HUES6 (cell line): ENCODE results near the gene USP28.
"Not testable (repeated sequence)": the region's sequence is repeated elsewhere in the genome, so short reads cannot be mapped to it uniquely, and the experiment has no call there.

Experiments used
- H3K27ac ChIP-seq: 2 replicates; pipeline ENCODE4 v1.7.0; 2013; ENCODE audit warnings: low read depth, mild to moderate bottlenecking, low read length, inconsistent platforms
- H3K27me3 ChIP-seq: 2 replicates; pipeline ENCODE4 v1.6.1; 2013; ENCODE audit warnings: low read length; ENCODE audit not compliant: control insufficient read depth, insufficient read depth
- H3K36me3 ChIP-seq: 2 replicates; pipeline ENCODE4 v1.6.1; 2013; ENCODE audit warnings: low read length; ENCODE audit not compliant: control insufficient read depth, insufficient read depth
- H3K4me1 ChIP-seq: 2 replicates; pipeline ENCODE4 v1.6.1; 2013; ENCODE audit warnings: low read length; ENCODE audit not compliant: control insufficient read depth, insufficient read depth
- H3K4me3 ChIP-seq: 2 replicates; pipeline ENCODE4 v1.5.1; 2013; ENCODE audit warnings: low read depth, low read length
- H3K9ac ChIP-seq: one replicate; pipeline ENCODE4 v1.6.1; 2013; ENCODE audit warnings: mild to moderate bottlenecking, low read length
- H3K9me3 ChIP-seq: 2 replicates; pipeline ENCODE4 v1.6.1; 2013; ENCODE audit warnings: low read depth, low read length; ENCODE audit not compliant: control insufficient read depth, insufficient read depth

Gene USP28, protein sequence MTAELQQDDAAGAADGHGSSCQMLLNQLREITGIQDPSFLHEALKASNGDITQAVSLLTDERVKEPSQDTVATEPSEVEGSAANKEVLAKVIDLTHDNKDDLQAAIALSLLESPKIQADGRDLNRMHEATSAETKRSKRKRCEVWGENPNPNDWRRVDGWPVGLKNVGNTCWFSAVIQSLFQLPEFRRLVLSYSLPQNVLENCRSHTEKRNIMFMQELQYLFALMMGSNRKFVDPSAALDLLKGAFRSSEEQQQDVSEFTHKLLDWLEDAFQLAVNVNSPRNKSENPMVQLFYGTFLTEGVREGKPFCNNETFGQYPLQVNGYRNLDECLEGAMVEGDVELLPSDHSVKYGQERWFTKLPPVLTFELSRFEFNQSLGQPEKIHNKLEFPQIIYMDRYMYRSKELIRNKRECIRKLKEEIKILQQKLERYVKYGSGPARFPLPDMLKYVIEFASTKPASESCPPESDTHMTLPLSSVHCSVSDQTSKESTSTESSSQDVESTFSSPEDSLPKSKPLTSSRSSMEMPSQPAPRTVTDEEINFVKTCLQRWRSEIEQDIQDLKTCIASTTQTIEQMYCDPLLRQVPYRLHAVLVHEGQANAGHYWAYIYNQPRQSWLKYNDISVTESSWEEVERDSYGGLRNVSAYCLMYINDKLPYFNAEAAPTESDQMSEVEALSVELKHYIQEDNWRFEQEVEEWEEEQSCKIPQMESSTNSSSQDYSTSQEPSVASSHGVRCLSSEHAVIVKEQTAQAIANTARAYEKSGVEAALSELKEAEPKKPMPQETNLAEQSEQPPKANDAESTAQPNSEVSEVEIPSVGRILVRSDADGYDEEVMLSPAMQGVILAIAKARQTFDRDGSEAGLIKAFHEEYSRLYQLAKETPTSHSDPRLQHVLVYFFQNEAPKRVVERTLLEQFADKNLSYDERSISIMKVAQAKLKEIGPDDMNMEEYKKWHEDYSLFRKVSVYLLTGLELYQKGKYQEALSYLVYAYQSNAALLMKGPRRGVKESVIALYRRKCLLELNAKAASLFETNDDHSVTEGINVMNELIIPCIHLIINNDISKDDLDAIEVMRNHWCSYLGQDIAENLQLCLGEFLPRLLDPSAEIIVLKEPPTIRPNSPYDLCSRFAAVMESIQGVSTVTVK

DNA sequence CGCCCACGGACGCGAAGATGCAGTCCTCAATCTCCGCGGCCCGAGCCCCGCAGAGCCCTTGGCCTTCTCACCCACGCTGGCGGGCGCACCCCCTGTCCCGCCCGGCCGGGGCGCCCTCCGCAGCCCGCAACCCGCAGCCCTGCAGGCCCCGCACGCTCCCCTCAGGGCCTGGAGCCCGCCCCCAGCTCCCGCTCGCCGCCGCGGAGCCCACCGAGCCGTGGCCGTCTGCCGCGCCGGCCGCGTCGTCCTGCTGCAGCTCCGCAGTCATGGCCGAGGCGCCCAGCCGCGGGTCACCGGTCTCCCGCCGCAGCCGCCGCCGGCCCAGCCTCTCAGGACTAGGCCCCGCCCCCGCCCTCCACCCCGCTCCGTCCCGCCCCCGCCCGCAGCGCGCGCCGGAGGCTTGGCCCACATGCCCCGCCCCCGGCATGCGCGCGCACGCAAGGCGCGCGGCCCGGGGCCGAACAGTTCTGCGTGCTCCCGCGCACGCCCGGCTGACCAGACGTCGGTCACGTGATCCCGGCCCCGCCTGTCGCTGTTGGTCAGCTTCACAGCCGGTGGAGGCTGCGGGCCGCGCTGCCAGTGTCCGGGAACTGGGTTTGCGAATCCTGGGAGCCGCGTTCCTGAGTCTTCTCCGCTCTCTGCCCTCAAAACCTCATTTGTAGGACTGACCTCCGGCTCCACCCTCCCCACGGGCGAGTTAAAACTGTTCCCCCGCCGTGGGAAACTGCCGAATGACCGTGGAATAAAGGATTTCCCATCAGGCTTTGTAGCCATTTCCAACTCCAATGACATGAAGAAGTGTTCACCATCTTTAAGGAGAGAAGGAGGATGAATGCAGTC lies at the start of gene USP28:
USP28 (minus strand) TSS at position 339 of the 840 bp plus-strand sequence; CDS start at position 268, 71 bp downstream.
- peak within 1 kb of the TSS; percentile 97 for H3K4me3 ChIP-seq
- H3K9me3 ChIP-seq: no peaks in the 10 kb centered on the region
- peaks cover 24% of the 10 kb centered on the region for H3K36me3 ChIP-seq
- peak within 1 kb of the TSS; percentile 90 for H3K9ac ChIP-seq
- no peaks in the 10 kb centered on the region for H3K27me3 ChIP-seq
- peaks cover 34% of the 10 kb centered on the region for H3K4me1 ChIP-seq
- H3K27ac ChIP-seq: peak within 1 kb of the TSS; percentile 87; the same call in 1 of the 2 replicates

DNA sequence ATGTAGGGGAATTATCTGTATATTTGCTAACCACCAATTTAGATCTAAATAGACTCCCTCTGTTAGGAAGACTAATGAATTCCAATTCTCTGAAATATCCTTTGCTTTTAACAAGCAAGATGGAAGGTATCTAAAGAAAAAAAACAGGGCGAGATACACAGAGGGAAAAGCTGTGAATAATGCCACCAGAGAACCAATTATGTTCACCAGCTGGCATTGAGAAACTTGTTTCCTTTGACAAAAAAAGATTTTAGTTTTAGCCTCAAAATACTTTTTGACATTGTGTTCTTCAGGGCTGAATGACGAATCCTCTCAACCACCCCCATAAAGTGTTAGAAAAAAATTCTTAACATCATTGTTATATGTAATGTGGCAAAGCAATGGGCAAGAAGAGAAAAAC lies 48.2 kb upstream of the USP28 start:
- Histone ChIP-seq H3K9me3 (no peaks in the 10 kb centered on the region), H3K4me1 (no peaks in the 10 kb centered on the region), H3K9ac (no peak overlapping the region), H3K27ac (no peak overlapping the region), H3K27me3 (no peaks in the 10 kb centered on the region), H3K4me3 (no peak overlapping the region), H3K36me3 (no peaks in the 10 kb centered on the region)

DNA sequence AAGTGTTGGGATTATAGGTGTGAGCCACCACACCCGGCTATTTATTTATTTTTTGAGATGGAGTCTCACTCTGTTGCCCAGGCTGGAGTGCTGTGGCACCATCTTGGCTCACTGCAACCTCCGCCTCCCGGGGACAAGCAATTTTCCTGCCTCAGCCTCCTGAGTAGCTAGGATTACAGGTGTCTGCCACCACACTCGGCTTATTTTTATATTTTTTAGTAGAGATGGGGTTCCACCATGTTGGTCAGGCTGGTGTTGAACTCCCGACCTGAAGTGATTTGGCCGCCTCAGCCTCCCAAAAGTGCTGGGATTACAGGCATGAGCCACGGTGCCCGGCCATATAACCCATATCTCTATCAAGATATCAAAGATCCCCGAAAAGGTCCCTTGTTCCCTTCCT lies 36.1 kb upstream of the USP28 start:
- not testable (repeated sequence) for H3K9ac ChIP-seq, H3K27me3 ChIP-seq, H3K36me3 ChIP-seq, H3K27ac ChIP-seq, H3K4me3 ChIP-seq, H3K9me3 ChIP-seq, H3K4me1 ChIP-seq

DNA sequence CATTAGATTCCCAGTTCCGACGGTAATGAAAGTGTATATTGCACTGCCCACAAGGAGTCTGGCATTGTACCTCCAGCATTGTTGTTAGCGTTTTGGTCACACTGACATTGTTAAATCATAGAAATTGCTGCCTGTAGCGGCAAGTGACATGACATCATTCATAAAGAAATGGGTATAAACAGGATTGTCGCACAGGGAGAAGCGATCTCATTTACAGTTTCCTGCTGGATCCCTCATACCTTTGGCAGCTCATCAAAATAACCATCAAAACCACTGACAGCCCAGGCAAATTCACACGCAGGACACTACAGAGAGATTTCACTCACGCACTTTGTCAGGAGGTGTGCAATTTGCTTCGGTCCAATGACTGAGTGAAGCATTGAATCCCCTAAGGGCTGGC lies 32.7 kb upstream of the USP28 start:
- Histone ChIP-seq H3K36me3 (no peaks in the 10 kb centered on the region), H3K9me3 (no peaks in the 10 kb centered on the region), H3K27ac (no peak overlapping the region), H3K27me3 (no peaks in the 10 kb centered on the region), H3K4me3 (no peak overlapping the region), H3K9ac (no peak overlapping the region), H3K4me1 (peaks cover 18% of the 10 kb centered on the region)

DNA sequence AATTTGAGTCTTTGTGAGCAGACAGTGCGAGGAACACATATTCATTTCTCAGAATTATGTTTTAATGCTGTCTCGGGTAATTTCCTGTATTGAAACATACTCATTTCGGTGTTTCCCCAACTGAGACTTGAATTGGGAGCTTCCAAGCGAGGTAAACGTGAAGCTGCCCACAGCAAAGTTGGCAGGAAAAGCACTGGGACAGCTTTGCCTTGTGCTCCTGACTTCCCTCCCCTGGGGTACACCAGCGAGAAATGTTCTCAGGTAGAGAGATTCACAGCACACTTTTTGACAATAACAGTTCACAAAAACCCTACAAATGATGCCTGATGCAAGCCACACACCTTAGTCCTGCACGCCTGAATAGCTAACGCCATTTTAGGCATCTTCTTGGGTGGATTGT lies 32.3 kb upstream of the USP28 start:
- Histone ChIP-seq H3K4me3 (no peak overlapping the region), H3K27me3 (no peaks in the 10 kb centered on the region), H3K36me3 (no peaks in the 10 kb centered on the region), H3K4me1 (peaks cover 18% of the 10 kb centered on the region), H3K9me3 (no peaks in the 10 kb centered on the region), H3K9ac (no peak overlapping the region), H3K27ac (no peak overlapping the region)

DNA sequence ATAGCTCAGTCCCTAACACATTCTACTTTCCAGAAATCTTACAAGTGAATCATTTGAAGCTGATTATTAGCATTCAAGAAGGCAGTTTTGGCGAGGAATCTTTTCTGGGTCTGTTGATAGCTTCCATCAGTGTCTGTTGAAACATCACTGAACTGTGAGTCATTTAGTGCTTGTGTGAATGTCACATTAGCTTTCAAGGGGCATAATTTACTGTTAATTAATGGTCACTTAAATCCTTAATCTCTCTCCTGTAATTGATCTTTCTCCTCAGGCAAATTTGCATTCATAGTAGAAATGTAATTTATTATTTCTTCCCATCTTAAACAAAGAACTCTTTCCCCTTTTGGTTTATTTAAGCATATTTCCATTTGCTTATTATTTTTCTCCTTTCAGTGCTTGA lies 31.8 kb upstream of the USP28 start:
- H3K9ac ChIP-seq: no peak overlapping the region
- no peak overlapping the region for H3K27ac ChIP-seq
- H3K36me3 ChIP-seq: no peaks in the 10 kb centered on the region
- no peaks in the 10 kb centered on the region for H3K9me3 ChIP-seq
- no peak overlapping the region for H3K4me3 ChIP-seq
- H3K27me3 ChIP-seq: no peaks in the 10 kb centered on the region
- peaks cover 18% of the 10 kb centered on the region for H3K4me1 ChIP-seq

DNA sequence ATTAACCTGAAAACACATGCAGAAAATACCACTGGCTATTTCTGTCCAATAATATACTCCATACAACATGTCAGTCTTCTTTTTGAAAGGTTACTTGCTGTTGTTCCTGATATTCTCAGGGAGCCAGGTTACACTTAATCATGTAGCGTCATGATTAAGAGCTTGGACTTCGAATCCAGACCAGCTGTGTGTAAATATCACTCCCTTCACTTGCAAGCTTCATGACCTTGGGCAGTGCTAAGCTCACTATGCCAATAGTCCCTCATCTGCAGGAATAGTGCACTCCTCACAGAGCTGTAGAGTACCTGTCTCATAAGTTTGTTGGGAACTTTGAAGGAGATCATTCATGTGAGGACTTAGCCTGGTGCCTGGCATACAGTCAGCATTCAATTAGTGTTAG lies 31.1 kb upstream of the USP28 start:
- Histone ChIP-seq H3K27ac (no peak overlapping the region), H3K4me1 (peaks cover 18% of the 10 kb centered on the region), H3K36me3 (no peaks in the 10 kb centered on the region), H3K9me3 (no peaks in the 10 kb centered on the region), H3K27me3 (no peaks in the 10 kb centered on the region), H3K4me3 (no peak overlapping the region), H3K9ac (no peak overlapping the region)

DNA sequence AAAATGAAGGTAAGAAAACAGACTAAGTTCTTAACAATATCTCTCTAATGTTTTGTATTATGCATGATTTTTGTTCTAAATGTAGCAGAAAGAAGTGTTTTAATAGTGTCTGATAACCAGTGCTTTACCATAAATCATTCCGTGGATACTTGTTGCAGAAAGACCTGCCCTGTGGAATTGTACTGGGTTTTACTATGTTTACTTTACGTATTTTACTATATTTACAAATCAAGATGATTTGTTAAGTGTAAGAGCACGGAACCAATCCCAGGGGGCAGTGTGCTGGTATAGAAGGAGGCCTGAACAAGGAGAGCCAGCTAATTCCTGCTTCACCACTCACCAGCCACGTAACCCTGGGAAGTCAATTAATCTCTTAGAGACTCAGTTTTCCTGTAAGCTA lies 30.7 kb upstream of the USP28 start:
- H3K4me1 ChIP-seq: peaks cover 18% of the 10 kb centered on the region
- H3K27me3 ChIP-seq: no peaks in the 10 kb centered on the region
- H3K9ac ChIP-seq: no peak overlapping the region
- H3K36me3 ChIP-seq: no peaks in the 10 kb centered on the region
- H3K27ac ChIP-seq: no peak overlapping the region
- no peak overlapping the region for H3K4me3 ChIP-seq
- no peaks in the 10 kb centered on the region for H3K9me3 ChIP-seq

DNA sequence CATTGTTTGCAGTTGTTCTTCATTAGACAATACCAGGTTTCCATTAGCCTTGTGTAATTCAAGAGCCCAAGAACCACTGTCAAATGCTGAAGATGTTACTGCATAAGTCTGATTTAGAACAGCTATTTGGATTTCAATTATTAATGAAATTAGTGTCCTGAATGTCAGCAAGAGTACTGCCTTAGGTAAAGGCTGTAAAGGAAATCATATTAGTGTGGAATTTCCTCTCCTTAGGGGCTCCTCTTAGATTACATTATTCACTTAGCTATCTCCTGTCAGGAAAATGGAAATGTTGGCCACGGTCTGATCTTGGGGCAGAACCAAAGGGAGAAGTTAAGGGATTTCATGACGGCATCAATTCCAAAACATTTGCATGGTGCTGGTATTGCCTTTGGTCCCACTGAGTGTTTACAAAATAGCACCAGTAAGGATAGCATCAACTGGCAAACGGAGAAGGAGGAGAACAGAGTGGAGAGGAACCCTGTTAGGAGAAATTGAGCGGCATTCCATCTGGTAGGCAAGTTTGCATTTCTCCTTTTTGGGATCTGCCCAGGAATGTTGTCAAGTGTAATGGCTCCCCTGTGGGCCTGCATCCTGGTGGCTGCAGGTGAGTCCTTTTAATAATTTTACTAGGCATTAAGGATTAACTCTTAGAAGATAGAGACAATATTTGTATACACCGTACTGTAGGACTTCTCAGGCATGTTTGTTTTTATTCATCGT lies 29.2 kb upstream of the USP28 start, which contains the start of gene HTR3B:
HTR3B (plus strand) TSS at position 418 of the 723 bp plus-strand sequence; CDS start at position 556, 138 bp downstream.
- Histone ChIP-seq H3K36me3 (no peaks in the 10 kb centered on the region), H3K4me3 (no peak within 1 kb of the TSS), H3K9me3 (no peaks in the 10 kb centered on the region), H3K27me3 (no peaks in the 10 kb centered on the region), H3K4me1 (peaks cover 18% of the 10 kb centered on the region), H3K9ac (no peak within 1 kb of the TSS), H3K27ac (no peak within 1 kb of the TSS)

DNA sequence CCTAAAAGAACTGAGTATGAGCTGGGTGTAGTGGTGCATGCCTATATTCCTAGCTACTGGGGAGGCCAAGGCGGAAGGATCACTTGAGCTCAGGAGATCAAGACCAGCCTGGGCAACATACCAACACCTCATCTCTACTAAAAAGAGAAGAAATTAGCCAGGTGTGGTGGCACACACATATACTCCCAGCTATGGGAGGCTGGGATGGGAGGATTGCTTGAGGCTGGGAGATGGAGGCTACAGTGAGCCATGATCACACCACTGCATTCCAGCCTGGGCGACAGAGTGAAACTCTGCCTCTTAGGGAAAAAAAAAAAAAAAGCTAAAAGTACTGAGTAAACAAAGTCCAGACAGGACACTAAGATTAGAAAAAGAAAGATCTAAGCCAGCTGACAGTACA lies 25.8 kb upstream of the USP28 start:
- no peaks in the 10 kb centered on the region for H3K9me3 ChIP-seq
- H3K36me3 ChIP-seq: no peaks in the 10 kb centered on the region
- H3K27me3 ChIP-seq: no peaks in the 10 kb centered on the region
- peaks cover 20% of the 10 kb centered on the region for H3K4me1 ChIP-seq
- H3K27ac ChIP-seq: no peak overlapping the region
- H3K4me3 ChIP-seq: no peak overlapping the region
- H3K9ac ChIP-seq: no peak overlapping the region
